ENCODE data around the gene MTARC2.
"Not testable (repeated sequence)": the region's sequence is repeated elsewhere in the genome, so short reads cannot be mapped to it uniquely, and the experiment has no call there.

MTARC2 gene

DNA sequence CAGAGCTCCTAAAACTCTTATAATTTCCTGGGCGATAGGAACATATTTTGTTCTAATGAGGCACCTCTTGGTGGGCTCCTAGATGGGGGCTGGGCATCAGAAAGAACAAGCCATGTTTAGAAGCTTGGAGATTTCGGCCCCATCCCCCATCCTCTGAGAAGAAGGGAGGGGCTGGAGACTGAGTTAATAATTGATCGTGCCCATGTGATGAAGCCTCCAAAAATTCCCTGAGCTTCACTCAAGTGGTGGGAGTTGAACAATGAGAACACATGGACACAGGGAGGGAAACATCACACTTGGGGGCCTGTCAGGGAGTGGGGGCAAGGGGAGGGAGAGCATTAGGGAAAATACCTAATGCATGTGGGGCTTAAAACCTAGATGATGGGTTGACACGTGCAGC, 39.9 kb upstream of the MTARC2 start:
- no CpG with 5 or more reads among the region's 4 CpGs for WGBS (ENCODE audit: insufficient coverage, insufficient read length)
- Histone ChIP-seq H3K27me3 (ENCODE audit: control insufficient read depth, insufficient read depth, low read length) (no peaks in the 10 kb centered on the region), H3K27ac (ENCODE audit: low read length) (no peak overlapping the region), H3K4me3 (ENCODE audit: low read length) (no peak overlapping the region), H3K4me1 (ENCODE audit: control insufficient read depth, insufficient read depth, low read length) (0 out of 2 replicates have a peak, but pooled peaks cover under 1% of the 10 kb centered on the region), H3K36me3 (ENCODE audit: control insufficient read depth, insufficient read depth, low read length) (no peaks in the 10 kb centered on the region), H3K9me3 (ENCODE audit: control insufficient read depth, insufficient read depth, low read length) (no peaks in the 10 kb centered on the region)
- DNase-seq (ENCODE audit: low read depth, low spot score) = no peak

DNA sequence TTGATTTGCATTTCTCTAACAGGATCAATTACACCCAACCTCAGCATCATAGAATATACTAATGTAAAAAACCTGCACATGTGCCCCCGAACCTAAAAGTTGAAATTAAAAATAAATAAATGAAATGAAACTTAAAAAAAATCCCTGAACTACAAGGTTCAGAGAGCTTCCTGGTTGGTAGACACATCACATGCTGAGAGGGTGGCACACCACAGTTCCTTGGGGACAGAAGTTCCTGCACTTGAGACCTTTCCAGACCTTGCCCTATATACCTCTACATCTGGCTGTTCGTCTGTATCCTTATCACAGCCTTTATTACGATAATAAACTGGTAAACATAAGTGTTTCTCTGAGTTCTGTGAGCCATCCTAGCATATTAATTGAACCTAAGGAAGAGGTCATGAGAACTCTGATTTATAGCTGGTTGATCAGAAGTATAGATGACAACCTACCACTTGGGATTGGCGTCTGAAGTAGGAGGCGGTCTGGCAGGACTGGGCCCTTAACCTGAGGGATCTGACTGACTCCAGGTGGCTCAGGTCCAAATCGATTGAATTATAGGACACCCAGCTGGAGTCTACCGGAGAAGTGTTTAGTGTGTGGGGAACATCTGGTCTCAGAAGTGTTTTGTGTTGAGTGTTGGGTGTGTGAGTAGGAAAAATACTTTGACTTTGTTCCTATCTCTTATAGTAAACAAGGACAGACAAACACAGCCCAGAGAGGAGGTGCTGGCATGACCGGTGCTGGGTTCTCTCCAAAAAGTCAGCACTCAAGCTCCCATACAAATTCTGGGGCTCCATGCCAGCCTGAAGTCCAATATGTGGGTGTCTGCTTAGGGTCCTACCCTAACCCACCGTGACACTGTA, 39.0 kb upstream of the MTARC2 start:
- no CpG with 5 or more reads among the region's 9 CpGs for WGBS (ENCODE audit: insufficient coverage, insufficient read length)
- H3K27me3 ChIP-seq (ENCODE audit: control insufficient read depth, insufficient read depth, low read length) = no peaks in the 10 kb centered on the region
- no peak for DNase-seq (ENCODE audit: low read depth, low spot score)
- H3K4me3 ChIP-seq (ENCODE audit: low read length) = no peak overlapping the region
- H3K4me1 ChIP-seq (ENCODE audit: control insufficient read depth, insufficient read depth, low read length) = no peaks in the 10 kb centered on the region
- H3K9me3 ChIP-seq (ENCODE audit: control insufficient read depth, insufficient read depth, low read length) = no peaks in the 10 kb centered on the region
- H3K36me3 ChIP-seq (ENCODE audit: control insufficient read depth, insufficient read depth, low read length) = no peaks in the 10 kb centered on the region
- no peak overlapping the region for H3K27ac ChIP-seq (ENCODE audit: low read length)

DNA sequence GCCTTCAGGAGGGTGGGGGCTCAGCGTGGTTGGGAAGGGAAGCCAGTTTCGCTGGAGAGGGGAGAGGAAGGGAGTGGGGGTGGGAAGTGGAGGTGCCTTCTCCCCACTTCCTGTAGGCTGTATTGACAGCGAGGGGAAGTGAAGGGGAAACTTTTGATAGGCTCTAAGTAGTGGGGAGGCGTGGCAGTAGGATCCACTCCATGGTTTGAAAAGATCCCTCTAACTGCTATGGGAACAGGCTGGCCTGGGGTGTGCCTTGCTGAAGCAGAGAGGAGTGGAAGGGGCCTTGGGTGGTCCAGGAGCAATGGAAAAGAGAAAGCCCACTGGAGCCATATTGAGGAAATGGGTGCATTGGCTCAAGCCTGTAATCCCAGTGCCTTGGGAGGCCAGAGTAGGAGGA, 37.8 kb upstream of the MTARC2 start:
- Histone ChIP-seq H3K27ac (ENCODE audit: low read length) (no peak overlapping the region), H3K4me3 (ENCODE audit: low read length) (no peak overlapping the region), H3K36me3 (ENCODE audit: control insufficient read depth, insufficient read depth, low read length) (no peaks in the 10 kb centered on the region), H3K4me1 (ENCODE audit: control insufficient read depth, insufficient read depth, low read length) (no peaks in the 10 kb centered on the region), H3K9me3 (ENCODE audit: control insufficient read depth, insufficient read depth, low read length) (no peaks in the 10 kb centered on the region), H3K27me3 (ENCODE audit: control insufficient read depth, insufficient read depth, low read length) (no peaks in the 10 kb centered on the region)
- no CpG with 5 or more reads among the region's 4 CpGs for WGBS (ENCODE audit: insufficient coverage, insufficient read length)
- no peak for DNase-seq (ENCODE audit: low read depth, low spot score)

DNA sequence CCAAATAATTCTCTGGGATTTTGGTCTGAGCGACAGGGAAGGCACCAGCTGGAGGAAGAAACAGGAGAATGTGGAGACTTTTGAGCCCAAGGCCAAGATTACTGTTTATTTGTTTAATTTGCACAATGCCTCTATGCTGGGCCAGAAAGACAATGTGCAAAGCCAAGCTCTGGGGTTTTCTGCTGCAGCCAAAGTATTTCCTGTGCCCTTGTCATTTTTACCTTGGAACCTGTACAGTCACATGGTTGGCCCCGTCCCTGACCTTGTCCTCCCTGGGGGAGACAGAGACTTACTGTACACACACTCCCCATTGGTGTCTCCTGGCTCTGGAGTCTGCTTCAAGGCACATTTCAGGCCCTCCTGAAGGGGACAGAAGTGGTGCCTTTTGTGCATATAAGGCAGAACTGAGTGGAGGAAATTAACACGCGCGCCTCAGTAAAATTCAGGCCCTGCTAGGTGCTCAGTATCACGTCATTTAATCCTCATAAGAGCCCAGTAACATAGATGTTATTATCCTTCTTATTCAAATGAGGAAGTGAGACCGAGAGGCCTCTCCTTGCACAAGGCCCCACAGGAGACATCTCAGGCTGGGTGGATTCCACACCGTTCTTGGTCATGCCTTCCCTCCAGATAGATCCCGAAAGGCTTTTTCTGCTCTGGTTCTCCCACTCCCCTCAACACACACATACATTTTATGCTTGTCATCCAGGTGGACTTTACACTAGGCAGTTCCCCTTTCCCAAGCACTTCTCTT, 36.9 kb upstream of the MTARC2 start:
- no peaks in the 10 kb centered on the region for H3K36me3 ChIP-seq (ENCODE audit: control insufficient read depth, insufficient read depth, low read length)
- no peaks in the 10 kb centered on the region for H3K27me3 ChIP-seq (ENCODE audit: control insufficient read depth, insufficient read depth, low read length)
- no CpG with 5 or more reads among the region's 9 CpGs for WGBS (ENCODE audit: insufficient coverage, insufficient read length)
- no peaks in the 10 kb centered on the region for H3K4me1 ChIP-seq (ENCODE audit: control insufficient read depth, insufficient read depth, low read length)
- H3K9me3 ChIP-seq (ENCODE audit: control insufficient read depth, insufficient read depth, low read length) = no peaks in the 10 kb centered on the region; the same call in 1 of the 2 replicates
- H3K27ac ChIP-seq (ENCODE audit: low read length) = no peak overlapping the region
- DNase-seq (ENCODE audit: low read depth, low spot score) = no peak
- H3K4me3 ChIP-seq (ENCODE audit: low read length) = no peak overlapping the region

DNA sequence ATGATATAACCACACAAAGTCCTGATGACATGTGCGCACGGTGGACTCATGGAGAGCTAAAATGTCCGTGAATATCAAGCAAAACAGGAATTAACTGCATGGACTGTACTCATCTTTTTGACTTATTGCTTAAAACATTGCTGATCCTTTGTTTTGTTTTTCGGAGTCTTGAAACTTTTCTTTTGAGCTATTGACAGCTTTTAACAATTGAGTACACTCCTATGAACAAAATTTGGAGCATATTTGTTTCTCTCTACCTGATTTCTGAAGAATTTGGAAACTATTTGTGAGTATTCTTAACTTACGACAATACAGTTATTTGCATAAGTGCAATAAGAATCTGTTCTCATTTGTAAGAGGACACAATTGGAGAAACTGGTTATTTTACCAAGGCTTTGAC, 32.1 kb upstream of the MTARC2 start:
- not testable (repeated sequence) for H3K9me3 ChIP-seq (ENCODE audit: control insufficient read depth, insufficient read depth, low read length); H3K27ac ChIP-seq (ENCODE audit: low read length); DNase-seq (ENCODE audit: low read depth, low spot score); H3K36me3 ChIP-seq (ENCODE audit: control insufficient read depth, insufficient read depth, low read length); H3K27me3 ChIP-seq (ENCODE audit: control insufficient read depth, insufficient read depth, low read length); H3K4me3 ChIP-seq (ENCODE audit: low read length); H3K4me1 ChIP-seq (ENCODE audit: control insufficient read depth, insufficient read depth, low read length)
- WGBS (ENCODE audit: insufficient coverage, insufficient read length) = no CpG with 5 or more reads among the region's 5 CpGs

DNA sequence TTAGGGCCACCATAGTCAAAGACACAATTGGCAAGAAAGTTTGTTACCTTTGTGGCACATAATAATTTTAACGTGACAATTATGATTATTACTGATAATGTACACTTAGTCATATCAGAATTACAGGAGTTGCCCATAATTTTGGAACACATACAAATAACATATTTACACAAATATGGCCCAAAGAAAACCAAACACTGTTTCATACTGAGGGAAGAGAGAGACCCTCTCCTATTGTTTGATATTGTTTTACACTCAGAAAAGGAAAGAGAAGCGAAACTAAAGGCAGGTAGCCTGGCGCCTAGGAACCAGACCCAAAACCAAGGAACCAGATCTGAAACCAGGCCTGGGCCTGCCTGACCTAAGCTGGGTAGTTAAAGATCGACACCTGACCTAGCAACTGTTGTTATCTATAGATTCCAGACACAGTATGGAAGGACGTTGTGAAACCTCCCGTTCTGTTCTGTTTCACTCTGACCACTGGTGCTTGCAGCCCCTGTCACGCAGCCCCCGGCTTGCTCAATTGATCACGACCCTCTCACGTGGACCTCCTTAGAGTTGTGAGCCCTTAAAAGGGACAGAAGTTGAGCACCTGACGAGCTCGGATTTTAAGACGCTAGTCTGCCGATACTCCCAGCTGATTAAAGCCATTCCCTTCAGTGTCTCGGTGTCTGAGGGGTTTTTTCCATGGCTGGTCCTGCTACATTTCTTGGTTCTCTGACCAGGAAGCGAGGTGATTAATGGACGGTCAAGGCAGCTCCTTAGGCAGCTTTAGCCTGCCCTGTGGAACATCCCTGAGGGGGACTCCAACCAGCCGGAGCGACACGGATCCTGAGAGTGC, 30.1 kb upstream of the MTARC2 start:
- Histone ChIP-seq H3K9me3 (ENCODE audit: control insufficient read depth, insufficient read depth, low read length) (no peaks in the 10 kb centered on the region; the same call in 1 of the 2 replicates), H3K36me3 (ENCODE audit: control insufficient read depth, insufficient read depth, low read length) (no peaks in the 10 kb centered on the region), H3K27ac (ENCODE audit: low read length) (no peak overlapping the region), H3K4me3 (ENCODE audit: low read length) (no peak overlapping the region), H3K4me1 (ENCODE audit: control insufficient read depth, insufficient read depth, low read length) (no peaks in the 10 kb centered on the region), H3K27me3 (ENCODE audit: control insufficient read depth, insufficient read depth, low read length) (no peaks in the 10 kb centered on the region)
- no peak for DNase-seq (ENCODE audit: low read depth, low spot score)
- no CpG with 5 or more reads among the region's 20 CpGs for WGBS (ENCODE audit: insufficient coverage, insufficient read length)

DNA sequence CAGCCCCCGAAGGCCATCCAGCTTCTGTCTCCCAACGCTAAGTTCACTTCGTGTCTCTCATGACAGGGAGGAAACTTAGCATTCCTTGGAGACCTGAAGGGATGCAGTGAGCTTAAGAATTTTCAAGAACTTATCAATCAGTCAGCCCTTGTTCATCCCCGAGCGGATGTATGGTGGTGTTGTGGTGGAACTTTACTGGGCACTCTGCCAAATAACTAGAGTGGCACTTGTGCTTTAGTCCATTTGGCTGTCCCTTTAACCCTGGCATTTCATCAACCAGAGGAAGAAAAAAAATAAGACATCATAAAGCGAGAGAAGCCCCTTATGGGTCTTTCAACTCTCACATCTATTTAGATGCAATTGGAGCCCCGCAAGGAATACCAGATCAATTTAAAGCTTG, 26.9 kb upstream of the MTARC2 start:
- WGBS (ENCODE audit: insufficient coverage, insufficient read length) = no CpG with 5 or more reads among the region's 7 CpGs
- not testable (repeated sequence) for H3K4me1 ChIP-seq (ENCODE audit: control insufficient read depth, insufficient read depth, low read length); H3K27me3 ChIP-seq (ENCODE audit: control insufficient read depth, insufficient read depth, low read length); H3K4me3 ChIP-seq (ENCODE audit: low read length); H3K36me3 ChIP-seq (ENCODE audit: control insufficient read depth, insufficient read depth, low read length); H3K9me3 ChIP-seq (ENCODE audit: control insufficient read depth, insufficient read depth, low read length); DNase-seq (ENCODE audit: low read depth, low spot score); H3K27ac ChIP-seq (ENCODE audit: low read length)

DNA sequence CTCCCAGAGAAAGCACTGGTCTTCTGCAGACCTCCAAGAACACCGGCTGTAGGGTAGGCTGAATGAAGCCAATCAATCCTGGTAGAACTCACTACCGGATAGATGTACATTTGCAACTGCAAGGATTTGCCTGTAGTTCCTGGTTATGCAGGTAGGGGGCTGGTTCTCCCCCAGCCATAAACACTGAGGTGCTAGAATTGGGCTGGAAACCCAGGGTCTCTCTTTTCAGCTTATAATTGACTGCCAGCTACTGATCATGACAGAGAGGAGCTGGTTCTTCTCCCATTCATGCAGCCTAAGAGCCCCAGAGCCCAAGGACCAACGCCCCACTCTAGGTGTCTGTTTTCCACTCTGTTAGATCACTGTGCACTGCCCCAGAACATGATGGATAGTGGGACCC, 21.5 kb upstream of the MTARC2 start:
- DNase-seq (ENCODE audit: low read depth, low spot score) = no peak
- no peaks in the 10 kb centered on the region for H3K9me3 ChIP-seq (ENCODE audit: control insufficient read depth, insufficient read depth, low read length)
- WGBS (ENCODE audit: insufficient coverage, insufficient read length) = no CpG with 5 or more reads among the region's 3 CpGs

DNA sequence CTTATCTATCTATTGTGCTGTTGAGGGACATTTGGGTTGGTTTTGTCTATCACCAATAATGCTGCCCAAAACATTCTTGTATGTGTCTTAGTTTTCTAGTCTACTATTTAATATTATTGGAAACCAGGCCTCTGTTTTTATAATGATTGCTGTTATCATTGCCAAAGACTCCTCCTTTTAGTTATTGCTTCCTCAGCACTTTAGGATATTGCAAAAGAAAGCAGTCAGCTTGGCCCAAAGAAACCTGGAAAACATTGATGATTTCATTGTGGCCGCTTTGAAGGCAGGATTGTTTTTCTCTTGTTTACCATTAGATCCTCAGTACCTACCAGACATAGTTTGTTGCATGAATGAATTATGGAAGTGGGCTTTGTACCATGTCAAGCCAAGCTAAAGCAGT, 20.6 kb upstream of the MTARC2 start:
- H3K27ac ChIP-seq (ENCODE audit: low read length) = no peak overlapping the region
- H3K27me3 ChIP-seq (ENCODE audit: control insufficient read depth, insufficient read depth, low read length) = no peaks in the 10 kb centered on the region
- no CpG with 5 or more reads among the region's 1 CpG for WGBS (ENCODE audit: insufficient coverage, insufficient read length)
- no peaks in the 10 kb centered on the region for H3K9me3 ChIP-seq (ENCODE audit: control insufficient read depth, insufficient read depth, low read length)
- H3K4me3 ChIP-seq (ENCODE audit: low read length) = no peak overlapping the region
- no peak for DNase-seq (ENCODE audit: low read depth, low spot score)
- H3K36me3 ChIP-seq (ENCODE audit: control insufficient read depth, insufficient read depth, low read length) = no peaks in the 10 kb centered on the region
- no peaks in the 10 kb centered on the region for H3K4me1 ChIP-seq (ENCODE audit: control insufficient read depth, insufficient read depth, low read length)

More for the DNA sequence above, 21.5 kb upstream of the MTARC2 start:
- no peak overlapping the region for H3K27ac ChIP-seq (ENCODE audit: low read length)
- H3K4me3 ChIP-seq (ENCODE audit: low read length) = no peak overlapping the region
- no peaks in the 10 kb centered on the region for H3K27me3 ChIP-seq (ENCODE audit: control insufficient read depth, insufficient read depth, low read length)
- no peaks in the 10 kb centered on the region for H3K4me1 ChIP-seq (ENCODE audit: control insufficient read depth, insufficient read depth, low read length)
- H3K36me3 ChIP-seq (ENCODE audit: control insufficient read depth, insufficient read depth, low read length) = no peaks in the 10 kb centered on the region

DNA sequence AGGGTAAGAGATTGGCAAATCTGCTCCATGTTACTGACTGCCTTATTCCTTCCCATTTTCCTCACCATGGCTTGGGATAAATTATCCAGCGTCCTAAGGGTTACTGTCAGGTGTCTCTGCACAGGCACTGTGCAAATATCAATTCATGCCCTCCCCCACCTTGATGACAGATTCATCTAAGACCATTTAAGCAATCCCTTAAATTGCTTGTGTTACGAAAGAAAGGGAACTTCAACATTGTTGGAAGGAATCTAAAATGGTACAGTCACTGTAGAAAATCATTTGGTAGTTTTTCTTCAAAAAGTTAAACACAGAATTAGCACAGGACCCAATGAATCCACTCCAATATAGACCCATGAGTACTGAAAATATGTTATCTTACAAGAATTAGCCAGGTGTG, 17.6 kb upstream of the MTARC2 start:
- no CpG with 5 or more reads among the region's 2 CpGs for WGBS (ENCODE audit: insufficient coverage, insufficient read length)

More for the DNA sequence above, 17.6 kb upstream of the MTARC2 start:
- no peaks in the 10 kb centered on the region for H3K4me1 ChIP-seq (ENCODE audit: control insufficient read depth, insufficient read depth, low read length)
- no peak for DNase-seq (ENCODE audit: low read depth, low spot score)
- no peaks in the 10 kb centered on the region for H3K27me3 ChIP-seq (ENCODE audit: control insufficient read depth, insufficient read depth, low read length)
- no peak overlapping the region for H3K27ac ChIP-seq (ENCODE audit: low read length)
- H3K36me3 ChIP-seq (ENCODE audit: control insufficient read depth, insufficient read depth, low read length) = no peaks in the 10 kb centered on the region
- no peaks in the 10 kb centered on the region for H3K9me3 ChIP-seq (ENCODE audit: control insufficient read depth, insufficient read depth, low read length)
- no peak overlapping the region for H3K4me3 ChIP-seq (ENCODE audit: low read length)

Data from iPS DF 6.9 (cell line).